H1 (cell line): ENCODE results near the gene AGT. TPM values are rescaled to one million over a fixed set of nuclear protein-coding genes. Genes with fewer than 3 reads are reported as not detected.

Experiments
- CTCF ChIA-PET: fragments of 300-600 bp; sonication (Branson Sonifier 250); formaldehyde crosslinking; loops from one replicate; lab custom pipeline; 2021; ENCODE audit not compliant: partially characterized antibody; lab: Charles Lee
- POLR2A ChIA-PET: fragments of 300-600 bp; sonication (Branson Sonifier 250); formaldehyde crosslinking; loops from one replicate; lab custom pipeline; 2021; ENCODE audit warnings: inconsistent platforms; ENCODE audit not compliant: partially characterized antibody; lab: Charles Lee
- DNase-seq, 2 experiments: peaks; one replicate each; pipeline versions ENCODE4 v3.0.0 to v3.0.0-alpha.2; 2010 to 2022; ENCODE audit warnings: low spot score in 2 of 2, low read depth in 1 of 2, mixed read lengths in 1 of 2
- FAIRE-seq: peaks from 2 replicates; lab custom pipeline; 2011; peaks lifted over from hg19 to GRCh38; lab: Jason Lieb, UNC
- H2AFZ ChIP-seq: 2 replicates; pipeline ENCODE4 v1.8.1; 2012; ENCODE audit warnings: low read length, inconsistent platforms
- H2AK5ac ChIP-seq: 2 replicates; pipeline ENCODE4 v1.6.1; 2013; ENCODE audit warnings: low read depth, low read length
- H2BK120ac ChIP-seq: replicated peaks from 2 replicates; pipeline ENCODE3; 2013; ENCODE audit warnings: low read depth, low read length, inconsistent platforms
- H2BK12ac ChIP-seq: 2 replicates; pipeline ENCODE4 v1.6.1; 2013; ENCODE audit warnings: low read depth, low read length
- H2BK15ac ChIP-seq: 2 replicates; pipeline ENCODE4 v1.6.1; 2013; ENCODE audit warnings: low read length
- H2BK20ac ChIP-seq: 2 replicates; pipeline ENCODE4 v1.6.1; 2013; ENCODE audit warnings: low read length
- H2BK5ac ChIP-seq: 2 replicates; pipeline ENCODE4 v1.6.1; 2013; ENCODE audit warnings: low read depth, low read length
- H3K14ac ChIP-seq: 2 replicates; pipeline ENCODE4 v1.6.1; 2013; ENCODE audit warnings: inconsistent platforms; ENCODE audit not compliant: insufficient read length
- H3K18ac ChIP-seq: 2 replicates; pipeline ENCODE4 v1.6.1; 2013; ENCODE audit warnings: low read length; ENCODE audit errors: extremely low read depth
- H3K23ac ChIP-seq: 2 replicates; pipeline ENCODE4 v1.6.1; 2013; ENCODE audit warnings: inconsistent platforms; ENCODE audit not compliant: insufficient read length
- H3K23me2 ChIP-seq: 2 replicates; pipeline ENCODE4 v1.6.1; 2013; ENCODE audit warnings: low read depth, low read length
- H3K27ac ChIP-seq: 2 replicates; pipeline ENCODE4 v1.6.1; 2011; ENCODE audit warnings: low read depth, low read length, inconsistent platforms
- H3K27me3 ChIP-seq, 4 experiments: replicated peaks in 1 of 4; 1 replicate in 1 of 4; 2 replicates in 3 of 4; pipeline versions ENCODE4 v1.6.1 to v1.8.1; 2011 to 2013; ENCODE audit warnings: low read length in 3 of 4, mild to moderate bottlenecking in 3 of 4, inconsistent platforms in 2 of 4, mixed read lengths in 2 of 4, moderate library complexity in 1 of 4; ENCODE audit not compliant: control insufficient read depth in 3 of 4, insufficient read depth in 3 of 4; ENCODE audit errors: extremely low read depth in 1 of 4
- H3K36me3 ChIP-seq, 4 experiments: 2 replicates each; pipeline versions ENCODE4 v1.6.1 to v1.8.1; 2011 to 2013; ENCODE audit warnings: mild to moderate bottlenecking in 4 of 4, low read length in 3 of 4, moderate library complexity in 2 of 4, control low read depth in 1 of 4, inconsistent platforms in 1 of 4; ENCODE audit not compliant: insufficient read depth in 4 of 4, control insufficient read depth in 2 of 4
- H3K4ac ChIP-seq: replicated peaks from 2 replicates; pipeline ENCODE3; 2013; ENCODE audit warnings: low read length, low read depth, mixed read lengths, inconsistent platforms; ENCODE audit not compliant: insufficient read length
- H3K4me1 ChIP-seq, 4 experiments: replicated peaks in 1 of 4; 1 replicate in 1 of 4; 2 replicates in 3 of 4; pipeline versions ENCODE4 v1.6.1 to v1.8.1; 2011 to 2013; ENCODE audit warnings: low read length in 3 of 4, inconsistent platforms in 2 of 4, mixed read lengths in 1 of 4; ENCODE audit not compliant: insufficient read depth in 4 of 4, control insufficient read depth in 3 of 4
- H3K4me2 ChIP-seq, 2 experiments: 2 replicates each; pipeline versions ENCODE4 v1.6.1 to v1.8.1; 2011 to 2013; ENCODE audit warnings: low read depth in 2 of 2, low read length in 2 of 2, control low read depth in 1 of 2, inconsistent platforms in 1 of 2, mild to moderate bottlenecking in 1 of 2; ENCODE audit not compliant: insufficient read depth in 1 of 2
- H3K4me3 ChIP-seq, 4 experiments: fragments of 200-600, 300-600 bp in 1 of 4; sonication (generic), shearing (Covaris generic), sonication (Bioruptor Twin) in 1 of 4; 2 replicates each; pipeline versions ENCODE4 v1.5.1 to v1.8.1; 2011 to 2016; ENCODE audit warnings: low read length in 4 of 4, low read depth in 3 of 4, control low read depth in 2 of 4, inconsistent platforms in 2 of 4, mild to moderate bottlenecking in 2 of 4, mixed read lengths in 1 of 4, moderate library complexity in 1 of 4; ENCODE audit not compliant: insufficient read depth in 2 of 4; ENCODE audit errors: extremely low read depth in 1 of 4
- H3K56ac ChIP-seq: replicated peaks from 2 replicates; pipeline ENCODE3; 2013; ENCODE audit warnings: low read depth, mild to moderate bottlenecking, mixed read lengths, low read length, inconsistent platforms; ENCODE audit not compliant: insufficient read length
- H3K79me1 ChIP-seq: 2 replicates; pipeline ENCODE4 v1.6.1; 2013; ENCODE audit warnings: low read depth, low read length, control low read depth
- H3K79me2 ChIP-seq, 2 experiments: 2 replicates each; pipeline versions ENCODE4 v1.6.1 to v1.8.1; 2012 to 2013; ENCODE audit warnings: low read length in 2 of 2, mild to moderate bottlenecking in 2 of 2, inconsistent platforms in 1 of 2; ENCODE audit not compliant: insufficient read depth in 2 of 2, control insufficient read depth in 1 of 2
- H3K9ac ChIP-seq, 4 experiments: replicated peaks in 1 of 4; 1 replicate in 1 of 4; 2 replicates in 3 of 4; pipeline versions ENCODE4 v1.6.1 to v1.8.1; 2011 to 2013; ENCODE audit warnings: low read depth in 3 of 4, low read length in 3 of 4, control low read depth in 2 of 4, mild to moderate bottlenecking in 2 of 4, moderate library complexity in 2 of 4, inconsistent platforms in 1 of 4; ENCODE audit errors: extremely low read depth in 1 of 4
- H3K9me3 ChIP-seq, 2 experiments: 2 replicates each; pipeline versions ENCODE4 v1.6.1 to v1.8.1; 2012 to 2013; ENCODE audit warnings: mild to moderate bottlenecking in 2 of 2, moderate library complexity in 2 of 2, control low read depth in 1 of 2, inconsistent platforms in 1 of 2, low read depth in 1 of 2, low read length in 1 of 2, mixed read lengths in 1 of 2; ENCODE audit not compliant: insufficient read depth in 2 of 2
- H4K20me1 ChIP-seq, 2 experiments: replicated peaks in 1 of 2; 2 replicates each; pipeline versions ENCODE3 to v1.8.1; 2011 to 2013; ENCODE audit warnings: inconsistent platforms in 2 of 2, low read length in 2 of 2, mild to moderate bottlenecking in 1 of 2; ENCODE audit not compliant: insufficient read depth in 2 of 2, control insufficient read depth in 1 of 2
- H4K5ac ChIP-seq: 2 replicates; pipeline ENCODE4 v1.6.1; 2013; ENCODE audit warnings: low read length, low read depth, mixed read lengths, inconsistent platforms; ENCODE audit not compliant: insufficient read length
- H4K8ac ChIP-seq: 2 replicates; pipeline ENCODE4 v1.8.0; 2013; ENCODE audit warnings: mild to moderate bottlenecking, moderate library complexity, low read length, inconsistent platforms; ENCODE audit not compliant: insufficient read depth; ENCODE audit errors: extremely low read depth
- H4K91ac ChIP-seq: replicated peaks from 2 replicates; pipeline ENCODE3; 2013; ENCODE audit warnings: low read length, mixed read lengths, inconsistent platforms; ENCODE audit not compliant: insufficient read length
- CBX5 ChIP-seq: fragments of 300-800, 300-1000 bp; sonication (generic); IDR thresholded peaks from 2 replicates; pipeline ENCODE4 v1.7.1; 2016; ENCODE audit warnings: antibody characterized with exemption, low read length, low read depth
- EGR1 ChIP-seq: IDR thresholded peaks from 2 replicates; pipeline ENCODE4 v1.6.1; 2011; ENCODE audit warnings: low read depth, low read length, borderline replicate concordance
- JUN ChIP-seq: IDR thresholded peaks from 2 replicates; pipeline ENCODE4 v1.6.1; 2011; ENCODE audit warnings: low read depth, mild to moderate bottlenecking, improper control_type of control experiment, low read length
- PHF8 ChIP-seq: fragments of 200-600 bp; sonication (generic); conservative IDR thresholded peaks from 2 replicates; pipeline ENCODE4 v1.7.1; 2012; ENCODE audit warnings: low read depth, mild to moderate bottlenecking, inconsistent platforms, low read length, moderate library complexity
- SIX5 ChIP-seq: IDR thresholded peaks from 2 replicates; pipeline ENCODE4 v1.6.1; 2011; ENCODE audit warnings: mild to moderate bottlenecking, low read depth, low read length
- TAF7 ChIP-seq: optimal IDR thresholded peaks from 2 replicates; pipeline ENCODE3; 2011; ENCODE audit warnings: low read depth, mild to moderate bottlenecking, inconsistent platforms, low read length, moderate library complexity, borderline replicate concordance
- TEAD4 ChIP-seq: IDR thresholded peaks from 2 replicates; pipeline ENCODE4 v1.6.1; 2012; ENCODE audit warnings: low read depth, low read length, inconsistent platforms, mixed read lengths
- WGBS, 2 experiments: shearing (Covaris generic) in 1 of 2; methylation state at CpG; one replicate each; pipeline versions ENCODE4 v1.1.6 to v1.1.7; 2013 to 2015; ENCODE audit warnings: low lambda C conversion rate in 2 of 2, mixed read lengths in 2 of 2, inconsistent platforms in 1 of 2, low coverage in 1 of 2, missing lambda C conversion rate in 1 of 2; ENCODE audit not compliant: insufficient replicate concordance in 2 of 2, insufficient coverage in 1 of 2, insufficient read length in 1 of 2; ENCODE audit errors: extremely low coverage in 1 of 2, missing lambda C conversion rate in 1 of 2; 5-methylcytosine and 5-hydroxymethylcytosine counted together
- polyA plus RNA-seq, 7 experiments: library from polyadenylated mRNA; depleted of rRNA in 3 of 7; stranded (reverse) in 5 of 7; unstranded in 2 of 7; fragments of >200 nt in 5 of 7; fragments of 200-250 nt in 2 of 7; gene quantifications; 1 replicate in 5 of 7; 2 replicates in 1 of 7; 4 replicates in 1 of 7; pipeline versions ENCODE4 v1.2.1 to v1.2.3, GENCODE V29; 2011 to 2013; ENCODE audit warnings: missing spikeins in 2 of 7, mixed read lengths in 2 of 7
- total RNA-seq: library from RNA; stranded (reverse); fragmentation: NEBNext Ultra II Directional; extraction: Animal tissue kit (Norgen Biotek cat#: 25700); gene quantifications from 2 replicates; pipeline ENCODE4 v1.2.1, GENCODE V29; 2021
- TF ChIP-seq, protein P1 (sequence below), 3 experiments: IDR thresholded peaks; 1 replicate in 2 of 3; 2 replicates in 1 of 3; pipeline versions ENCODE4 v1.5.1 to v1.6.1; 2011; ENCODE audit warnings: low read length in 3 of 3, mild to moderate bottlenecking in 3 of 3, inconsistent platforms in 2 of 3, low read depth in 1 of 3, moderate library complexity in 1 of 3; ENCODE audit not compliant: insufficient read depth in 1 of 3; ENCODE audit errors: control extremely low read depth in 1 of 3

The AGT gene
- total and polyA plus RNA-seq, 2 of the 8 experiments (the other 6 are each of a cell fraction or from before 2014, with no cell fraction given): 0.20 TPM; not detected in 1

DNA sequence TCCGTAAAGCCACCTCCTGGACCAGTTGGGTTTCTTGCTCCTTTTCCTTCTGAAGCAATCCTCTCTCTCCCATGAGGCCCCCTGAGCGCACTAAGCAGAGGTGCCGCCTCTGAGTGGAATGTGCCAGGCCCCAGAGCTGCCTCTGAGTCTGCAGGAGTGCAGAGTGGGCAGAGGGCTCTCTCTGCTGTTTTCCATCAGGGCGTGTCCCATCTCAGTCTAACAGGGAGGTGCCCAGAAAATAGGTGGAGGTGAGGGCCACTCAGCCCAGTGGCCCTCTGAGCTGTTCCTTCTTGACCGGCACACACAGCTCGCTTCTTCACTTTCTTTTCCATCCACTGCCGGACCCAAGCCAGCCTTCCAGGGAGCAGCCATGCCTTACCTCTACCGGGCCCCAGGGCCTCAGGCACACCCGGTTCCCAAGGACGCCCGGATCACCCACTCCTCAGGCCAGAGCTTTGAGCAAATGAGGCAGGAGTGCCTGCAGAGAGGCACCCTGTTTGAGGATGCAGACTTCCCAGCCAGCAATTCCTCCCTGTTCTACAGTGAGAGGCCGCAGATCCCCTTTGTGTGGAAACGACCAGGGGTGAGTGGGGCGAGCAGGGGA, 33.3 kb upstream of the AGT start, which contains the start of gene CAPN9:
Gene CAPN9 (plus strand): TSS at position 262 of the 604 bp plus-strand sequence. CDS start 109 bp downstream, at position 371.
- H3K27me3 ChIP-seq: no peaks in the 10 kb centered on the region; a peak in 1 of 7 replicates
- H2AK5ac ChIP-seq: no peak within 1 kb of the TSS
- no peak within 1 kb of the TSS for H4K5ac ChIP-seq
- H3K79me2 ChIP-seq: no peaks in the 10 kb centered on the region
- H3K9me3 ChIP-seq: no peaks in the 10 kb centered on the region
- CTCF ChIA-PET: interaction anchor here (0.5 to 2.0 kb wide), 4 partner anchors 12 to 480 kb away, joined by 3 to 7 read pairs (median 4); no protein-coding TSS in a partner anchor
- H2BK5ac ChIP-seq: peak within 1 kb of the TSS; percentile 66; the same call in 1 of the 2 replicates
- H2BK12ac ChIP-seq: peak within 1 kb of the TSS; percentile 53; the same call in 1 of the 2 replicates
- no peak within 1 kb of the TSS for H3K23ac ChIP-seq
- peak within 1 kb of the TSS; percentile 19; the same call in 1 of the 2 replicates for H2AFZ ChIP-seq
- H2BK120ac ChIP-seq: no peak within 1 kb of the TSS
- no peak within 1 kb of the TSS; the same call in 1 of the 2 replicates for H2BK15ac ChIP-seq
- H3K14ac ChIP-seq: no peak within 1 kb of the TSS
- no peak within 1 kb of the TSS for H4K91ac ChIP-seq
- no peak within 1 kb of the TSS for H3K27ac ChIP-seq
- 79% methylated on average over 14 of the region's 14 CpGs; no CpG with 5 or more reads in 1 of the 2 experiments for WGBS, 2 experiments
- peak within 1 kb of the TSS; percentile 29; the same call in 1 of the 2 replicates for H4K8ac ChIP-seq
- peaks cover 2% of the 10 kb centered on the region; the same call in 1 of the 2 replicates for H3K23me2 ChIP-seq
- H3K4me2 ChIP-seq: no peak within 1 kb of the TSS
- POLR2A ChIA-PET: interaction anchor here (1.2 to 1.4 kb wide), 2 partner anchors 11 to 104 kb away, joined by 3 read pairs; no protein-coding TSS in a partner anchor
- DNase-seq (no peak), FAIRE-seq (no peak)
- H2BK20ac ChIP-seq: no peak within 1 kb of the TSS
- H3K4me3 ChIP-seq: no peak within 1 kb of the TSS
- no peak within 1 kb of the TSS for H3K56ac ChIP-seq
- H3K36me3 ChIP-seq: no peaks in the 10 kb centered on the region
- no peaks in the 10 kb centered on the region for H3K79me1 ChIP-seq
- H3K4ac ChIP-seq: no peak within 1 kb of the TSS
- peaks cover 4 to 26% (median 15%) of the 10 kb centered on the region in 4 experiments for H3K4me1 ChIP-seq
- no peaks in the 10 kb centered on the region for H4K20me1 ChIP-seq
- H3K9ac ChIP-seq: no peak within 1 kb of the TSS
- H3K18ac ChIP-seq: no peak within 1 kb of the TSS; the same call in none of the 2 replicates
- TF ChIP-seq PHF8 (no peak), TEAD4 (no peak), TAF7 (no peak), EGR1 (no peak), CBX5 (no peak), SIX5 (no peak), JUN (no peak)
- TF ChIP-seq, protein P1, sequence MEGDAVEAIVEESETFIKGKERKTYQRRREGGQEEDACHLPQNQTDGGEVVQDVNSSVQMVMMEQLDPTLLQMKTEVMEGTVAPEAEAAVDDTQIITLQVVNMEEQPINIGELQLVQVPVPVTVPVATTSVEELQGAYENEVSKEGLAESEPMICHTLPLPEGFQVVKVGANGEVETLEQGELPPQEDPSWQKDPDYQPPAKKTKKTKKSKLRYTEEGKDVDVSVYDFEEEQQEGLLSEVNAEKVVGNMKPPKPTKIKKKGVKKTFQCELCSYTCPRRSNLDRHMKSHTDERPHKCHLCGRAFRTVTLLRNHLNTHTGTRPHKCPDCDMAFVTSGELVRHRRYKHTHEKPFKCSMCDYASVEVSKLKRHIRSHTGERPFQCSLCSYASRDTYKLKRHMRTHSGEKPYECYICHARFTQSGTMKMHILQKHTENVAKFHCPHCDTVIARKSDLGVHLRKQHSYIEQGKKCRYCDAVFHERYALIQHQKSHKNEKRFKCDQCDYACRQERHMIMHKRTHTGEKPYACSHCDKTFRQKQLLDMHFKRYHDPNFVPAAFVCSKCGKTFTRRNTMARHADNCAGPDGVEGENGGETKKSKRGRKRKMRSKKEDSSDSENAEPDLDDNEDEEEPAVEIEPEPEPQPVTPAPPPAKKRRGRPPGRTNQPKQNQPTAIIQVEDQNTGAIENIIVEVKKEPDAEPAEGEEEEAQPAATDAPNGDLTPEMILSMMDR (IDR thresholded peaks at IDR 0.05; ENCODE audit: control extremely low read depth in 1 of 3, insufficient read depth in 1 of 3, low read depth in 1 of 3, low read length in 3 of 3): no peak
